ENCODE results near the gene EHMT2. TPM values are rescaled to one million over a fixed set of nuclear protein-coding genes. Genes with fewer than 3 reads are reported as not detected.

Gene EHMT2
- 39.4 and 40.1 TPM in 2 replicates for polyA plus RNA-seq (2013)

- WGBS (ENCODE audit: extremely low coverage, insufficient coverage, insufficient read length), result no CpG with 5 or more reads among the region's 49 CpGs
- Histone ChIP-seq H3K4me3 (ENCODE audit: low read depth, low read length) (peak within 1 kb of the TSS; percentile 94), H3K9me3 (ENCODE audit: insufficient read depth, low read depth, low read length) (peaks cover 4% of the 10 kb centered on the region), H3K4ac (ENCODE audit: low read depth, low read length) (peak within 1 kb of the TSS; percentile 70), H2AK5ac (ENCODE audit: low read length) (peak within 1 kb of the TSS; percentile 68), H3K79me1 (ENCODE audit: low read length) (peaks cover 20% of the 10 kb centered on the region), H2BK120ac (ENCODE audit: insufficient read depth, low read length, poor library complexity) (no peak within 1 kb of the TSS), H2BK5ac (ENCODE audit: low read depth, low read length, poor library complexity) (peak within 1 kb of the TSS; percentile 10), H3K23ac (ENCODE audit: low read length) (no peak within 1 kb of the TSS), H3K27me3 (ENCODE audit: insufficient read depth, low read length) (no peaks in the 10 kb centered on the region), H4K8ac (ENCODE audit: low read depth, low read length) (peak within 1 kb of the TSS; percentile 82), H3K9ac (ENCODE audit: low read length) (peak within 1 kb of the TSS; percentile 97), H2AFZ (ENCODE audit: insufficient read depth, low read length, poor library complexity) (peak within 1 kb of the TSS; percentile 94), H3K79me2 (ENCODE audit: control insufficient read depth, insufficient read depth, low read length, poor library complexity) (peaks cover 7% of the 10 kb centered on the region), H3K14ac (ENCODE audit: low read length) (peak within 1 kb of the TSS; percentile 77), H3K36me3 (ENCODE audit: control insufficient read depth in 1 of 2, insufficient read depth in 2 of 2, low read length in 2 of 2) (peaks cover 18 to 25% of the 10 kb centered on the region in 2 experiments), H4K12ac (ENCODE audit: low read depth, low read length) (peak within 1 kb of the TSS; percentile 83), H4K91ac (ENCODE audit: low read depth, low read length) (peak within 1 kb of the TSS; percentile 86), H3K4me1 (ENCODE audit: control insufficient read depth in 1 of 2, insufficient read depth in 2 of 2, low read length in 2 of 2) (peaks cover 15 to 17% of the 10 kb centered on the region in 2 experiments), H2BK12ac (ENCODE audit: low read length) (no peak within 1 kb of the TSS), H3K27ac (ENCODE audit: low read depth, low read length) (peak within 1 kb of the TSS; percentile 19), H3K18ac (ENCODE audit: low read length) (peak within 1 kb of the TSS; percentile 93), H3K4me2 (ENCODE audit: low read length) (peak within 1 kb of the TSS; percentile 90)
- peak; percentile 69 to 87 for DNase-seq
Observed at GRCh38 chr6:31897612-31898382, at the start of gene EHMT2. Gene EHMT2, minus strand, starts transcription at chr6:31897698. Its CDS starts 21 bp downstream, at chr6:31897677.

- H4K8ac ChIP-seq (ENCODE audit: low read depth, low read length), result no peak overlapping the region
- H3K9ac ChIP-seq (ENCODE audit: low read length), result no peak overlapping the region
Observed at GRCh38 chr6:31947070-31947675, 49.7 kb upstream of the EHMT2 start.

GRCh38 chr6:31946370-31946885 lies 48.9 kb upstream of the EHMT2 start:
- H2BK5ac ChIP-seq (ENCODE audit: low read depth, low read length, poor library complexity), result no peak overlapping the region
- peaks cover 0 to 11% of the 10 kb centered on the region in 2 experiments for H3K36me3 ChIP-seq (ENCODE audit: control insufficient read depth in 1 of 2, insufficient read depth in 2 of 2, low read length in 2 of 2)
- peaks cover 8% of the 10 kb centered on the region for H3K9me3 ChIP-seq (ENCODE audit: insufficient read depth, low read depth, low read length)
- H3K27me3 ChIP-seq (ENCODE audit: insufficient read depth, low read length), result no peaks in the 10 kb centered on the region
- WGBS (ENCODE audit: extremely low coverage, insufficient coverage, insufficient read length), result no CpG with 5 or more reads among the region's 11 CpGs
- no peak overlapping the region for H3K23ac ChIP-seq (ENCODE audit: low read length)
- no peak overlapping the region for H2BK12ac ChIP-seq (ENCODE audit: low read length)
- no peak overlapping the region for H3K4me2 ChIP-seq (ENCODE audit: low read length)
- H3K79me1 ChIP-seq (ENCODE audit: low read length), result peaks cover 4% of the 10 kb centered on the region
- no peak overlapping the region for H2AK5ac ChIP-seq (ENCODE audit: low read length)
- H4K8ac ChIP-seq (ENCODE audit: low read depth, low read length), result no peak overlapping the region
- H4K91ac ChIP-seq (ENCODE audit: low read depth, low read length), result peak overlapping the region; percentile 37
- H3K4me3 ChIP-seq (ENCODE audit: low read depth, low read length), result no peak overlapping the region
- H4K12ac ChIP-seq (ENCODE audit: low read depth, low read length), result no peak overlapping the region
- H3K79me2 ChIP-seq (ENCODE audit: control insufficient read depth, insufficient read depth, low read length, poor library complexity), result no peaks in the 10 kb centered on the region
- H3K4ac ChIP-seq (ENCODE audit: low read depth, low read length), result no peak overlapping the region
- no peak overlapping the region for H3K14ac ChIP-seq (ENCODE audit: low read length)
- H3K9ac ChIP-seq (ENCODE audit: low read length), result no peak overlapping the region
- H3K27ac ChIP-seq (ENCODE audit: low read depth, low read length), result no peak overlapping the region
- H2BK120ac ChIP-seq (ENCODE audit: insufficient read depth, low read length, poor library complexity), result no peak overlapping the region
- H3K4me1 ChIP-seq (ENCODE audit: control insufficient read depth in 1 of 2, insufficient read depth in 2 of 2, low read length in 2 of 2), result peaks cover 0 to 2% of the 10 kb centered on the region in 2 experiments
- DNase-seq, result no peak
- no peak overlapping the region for H2AFZ ChIP-seq (ENCODE audit: insufficient read depth, low read length, poor library complexity)
- H3K18ac ChIP-seq (ENCODE audit: low read length), result no peak overlapping the region

More at GRCh38 chr6:31947070-31947675, 49.7 kb upstream of the EHMT2 start:
- Histone ChIP-seq H3K9me3 (ENCODE audit: insufficient read depth, low read depth, low read length) (peaks cover 8% of the 10 kb centered on the region), H3K4me2 (ENCODE audit: low read length) (no peak overlapping the region), H3K4me3 (ENCODE audit: low read depth, low read length) (no peak overlapping the region), H3K4me1 (ENCODE audit: control insufficient read depth in 1 of 2, insufficient read depth in 2 of 2, low read length in 2 of 2) (peaks cover 0 to 2% of the 10 kb centered on the region in 2 experiments), H2BK5ac (ENCODE audit: low read depth, low read length, poor library complexity) (no peak overlapping the region), H2BK12ac (ENCODE audit: low read length) (no peak overlapping the region), H3K27ac (ENCODE audit: low read depth, low read length) (no peak overlapping the region), H2AK5ac (ENCODE audit: low read length) (no peak overlapping the region), H2AFZ (ENCODE audit: insufficient read depth, low read length, poor library complexity) (no peak overlapping the region), H4K91ac (ENCODE audit: low read depth, low read length) (no peak overlapping the region), H2BK120ac (ENCODE audit: insufficient read depth, low read length, poor library complexity) (no peak overlapping the region), H3K79me2 (ENCODE audit: control insufficient read depth, insufficient read depth, low read length, poor library complexity) (no peaks in the 10 kb centered on the region), H4K12ac (ENCODE audit: low read depth, low read length) (no peak overlapping the region), H3K4ac (ENCODE audit: low read depth, low read length) (no peak overlapping the region), H3K18ac (ENCODE audit: low read length) (no peak overlapping the region), H3K27me3 (ENCODE audit: insufficient read depth, low read length) (no peaks in the 10 kb centered on the region), H3K36me3 (ENCODE audit: control insufficient read depth in 1 of 2, insufficient read depth in 2 of 2, low read length in 2 of 2) (peaks cover 7 to 19% of the 10 kb centered on the region in 2 experiments), H3K79me1 (ENCODE audit: low read length) (peaks cover 4% of the 10 kb centered on the region), H3K14ac (ENCODE audit: low read length) (no peak overlapping the region), H3K23ac (ENCODE audit: low read length) (no peak overlapping the region)
- no peak for DNase-seq
- no CpG with 5 or more reads among the region's 24 CpGs for WGBS (ENCODE audit: extremely low coverage, insufficient coverage, insufficient read length)

GRCh38 chr6:31945507-31946369 lies 48.2 kb upstream of the EHMT2 start, which contains the start of gene CFB:
Gene CFB, plus strand, starts transcription at chr6:31946095. Its CDS starts 127 bp downstream, at chr6:31946222.
- peaks cover 0 to 4% of the 10 kb centered on the region in 2 experiments for H3K36me3 ChIP-seq (ENCODE audit: control insufficient read depth in 1 of 2, insufficient read depth in 2 of 2, low read length in 2 of 2)
- no peak within 1 kb of the TSS for H2BK5ac ChIP-seq (ENCODE audit: low read depth, low read length, poor library complexity)
- no CpG with 5 or more reads among the region's 11 CpGs for WGBS (ENCODE audit: extremely low coverage, insufficient coverage, insufficient read length)
- H3K79me1 ChIP-seq (ENCODE audit: low read length), result peaks cover 4% of the 10 kb centered on the region
- no peak within 1 kb of the TSS for H3K9ac ChIP-seq (ENCODE audit: low read length)
- H3K9me3 ChIP-seq (ENCODE audit: insufficient read depth, low read depth, low read length), result peaks cover 8% of the 10 kb centered on the region
- H3K4me1 ChIP-seq (ENCODE audit: control insufficient read depth in 1 of 2, insufficient read depth in 2 of 2, low read length in 2 of 2), result peaks cover 0 to 2% of the 10 kb centered on the region in 2 experiments
- H3K27ac ChIP-seq (ENCODE audit: low read depth, low read length), result no peak within 1 kb of the TSS
- no peak within 1 kb of the TSS for H2BK12ac ChIP-seq (ENCODE audit: low read length)
- H2AFZ ChIP-seq (ENCODE audit: insufficient read depth, low read length, poor library complexity), result no peak within 1 kb of the TSS
- no peak within 1 kb of the TSS for H4K12ac ChIP-seq (ENCODE audit: low read depth, low read length)
- DNase-seq, result peak; percentile 89
- no peaks in the 10 kb centered on the region for H3K79me2 ChIP-seq (ENCODE audit: control insufficient read depth, insufficient read depth, low read length, poor library complexity)
- no peak within 1 kb of the TSS for H3K23ac ChIP-seq (ENCODE audit: low read length)
- no peak within 1 kb of the TSS for H2AK5ac ChIP-seq (ENCODE audit: low read length)
- H3K14ac ChIP-seq (ENCODE audit: low read length), result no peak within 1 kb of the TSS
- H3K4ac ChIP-seq (ENCODE audit: low read depth, low read length), result no peak within 1 kb of the TSS
- H4K91ac ChIP-seq (ENCODE audit: low read depth, low read length), result peak within 1 kb of the TSS; percentile 37
- no peak within 1 kb of the TSS for H2BK120ac ChIP-seq (ENCODE audit: insufficient read depth, low read length, poor library complexity)
- no peak within 1 kb of the TSS for H3K4me3 ChIP-seq (ENCODE audit: low read depth, low read length)
- no peak within 1 kb of the TSS for H3K18ac ChIP-seq (ENCODE audit: low read length)
- H3K4me2 ChIP-seq (ENCODE audit: low read length), result no peak within 1 kb of the TSS
- H3K27me3 ChIP-seq (ENCODE audit: insufficient read depth, low read length), result no peaks in the 10 kb centered on the region
- H4K8ac ChIP-seq (ENCODE audit: low read depth, low read length), result no peak within 1 kb of the TSS

Data from trophoblast cell (in vitro differentiated cells and primary cell).